Gastrocnemius medialis (tissue), 4 donors: ENCODE measurements around the gene INPP4B. TPM values are rescaled to one million over a fixed set of nuclear protein-coding genes. Genes with fewer than 3 reads are reported as not detected.

ENCODE experiments used
- ATAC-seq, 2 donors: fragments of 150-250 bp; one replicate each; pipeline ENCODE4 v1.9.1; 2016
- DNase-seq, 2 donors: peaks; one replicate each; pipeline ENCODE4 v3.0.0-alpha.2; 2019
- H3K27ac ChIP-seq, 4 donors: fragments of 200-600 bp; sonication (generic); 1 replicate in 1 of 4; 2 replicates in 3 of 4; pipeline ENCODE4 v1.5.1; 2016 to 2018; ENCODE audit warnings: mild to moderate bottlenecking in 2 of 4, moderate library complexity in 1 of 4
- H3K27me3 ChIP-seq, 3 donors: fragments of 200-600 bp; sonication (generic) in 2 of 3; 1 replicate in 1 of 3; 2 replicates in 2 of 3; pipeline versions ENCODE4 v1.5.1 to v1.6.0; 2016 to 2019; ENCODE audit warnings: mild to moderate bottlenecking in 1 of 3, moderate library complexity in 1 of 3
- H3K36me3 ChIP-seq, 2 donors: fragments of 200-600 bp; sonication (generic) in 1 of 2; one replicate each; pipeline ENCODE4 v1.5.1; 2017 to 2018
- H3K4me1 ChIP-seq, 2 donors: fragments of 200-600 bp; sonication (generic) in 1 of 2; one replicate each; pipeline ENCODE4 v1.5.1; 2016 to 2017; ENCODE audit warnings: mild to moderate bottlenecking in 2 of 2
- H3K4me3 ChIP-seq, 4 donors: fragments of 200-600 bp; sonication (generic) in 3 of 4; 1 replicate in 1 of 4; 2 replicates in 3 of 4; pipeline ENCODE4 v1.5.1; 2016 to 2019; ENCODE audit warnings: mild to moderate bottlenecking in 2 of 4
- H3K9me3 ChIP-seq, 3 donors: fragments of 200-600 bp; sonication (generic) in 2 of 3; 1 replicate in 1 of 3; 2 replicates in 2 of 3; pipeline ENCODE4 v1.5.1; 2016 to 2019
- CTCF ChIP-seq, 5 experiments: fragments of 450-650 bp in 3 of 5; fragments of 200-600 bp in 2 of 5; sonication (generic) in 2 of 5; IDR thresholded peaks in 4 of 5; conservative IDR thresholded peaks in 1 of 5; 1 replicate in 4 of 5; 2 replicates in 1 of 5; pipeline ENCODE4 v1.5.1; 2016 to 2019; ENCODE audit warnings: antibody characterized with exemption in 5 of 5, mild to moderate bottlenecking in 3 of 5, moderate library complexity in 3 of 5
- POLR2A ChIP-seq, 2 donors: fragments of 450-650 bp; IDR thresholded peaks; one replicate each; pipeline ENCODE4 v1.6.1; 2017; ENCODE audit warnings: antibody characterized with exemption in 2 of 2, mild to moderate bottlenecking in 2 of 2, moderate library complexity in 2 of 2
- in situ Hi-C, 4 donors: fragments of 200-750 bp; cut with MboI; loops; one replicate each; pipeline versions ENCODE4 v1.15.0 to v1.8.0; 2017; ENCODE audit warnings: low sequenced_read_pairs in 4 of 4
- intact Hi-C: fragments of 100-400 bp; cut with DNase I; formaldehyde crosslinking; loops from one replicate; pipeline ENCODE4 v1.15.1; 2023; ENCODE audit warnings: low total_unique reads
- total RNA-seq, 4 donors: library from RNA; depleted of rRNA; stranded (reverse); fragments of >200 nt; gene quantifications; one replicate each; pipeline versions ENCODE4 v1.1.0 to v1.2.3, GENCODE V29; 2016

INPP4B gene
- total RNA-seq, 4 donors from 2014 or later: 7.5 to 23.6 (median 9.1) TPM

GRCh38 chr4:142434519-142435224 lies 411.4 kb downstream of the INPP4B start:
- Histone ChIP-seq H3K36me3 (no peaks in the 10 kb centered on the region), H3K4me3 (no peak overlapping the region), H3K27me3 (no peaks in the 10 kb centered on the region), H3K4me1 (no peaks in the 10 kb centered on the region), H3K27ac (no peak overlapping the region), H3K9me3 (no peaks in the 10 kb centered on the region)
- intact Hi-C loops (no loop called here), in situ Hi-C loops (no loop called here)
- ATAC-seq: no peak
- no peak for TF ChIP-seq POLR2A (IDR thresholded peaks at IDR 0.05)
- TF ChIP-seq CTCF (IDR thresholded peaks at IDR 0.05 in 4 of 5, conservative IDR thresholded peaks at IDR 0.05 in 1 of 5): no peak
- DNase-seq: no peak

GRCh38 chr4:142428715-142429114 lies 417.4 kb downstream of the INPP4B start:
- H3K9me3 ChIP-seq: no peaks in the 10 kb centered on the region
- in situ Hi-C loops: no loop called here
- intact Hi-C loops: no loop called here
- no peak overlapping the region for H3K27ac ChIP-seq
- no peaks in the 10 kb centered on the region for H3K27me3 ChIP-seq
- ATAC-seq (no peak), DNase-seq (no peak)
- no peaks in the 10 kb centered on the region for H3K4me1 ChIP-seq
- TF ChIP-seq CTCF (IDR thresholded peaks at IDR 0.05 in 4 of 5, conservative IDR thresholded peaks at IDR 0.05 in 1 of 5): no peak
- TF ChIP-seq POLR2A (IDR thresholded peaks at IDR 0.05): no peak
- no peaks in the 10 kb centered on the region for H3K36me3 ChIP-seq
- no peak overlapping the region for H3K4me3 ChIP-seq

- H3K9me3 ChIP-seq: no peaks in the 10 kb centered on the region
- H3K36me3 ChIP-seq: no peaks in the 10 kb centered on the region
- H3K4me1 ChIP-seq: no peaks in the 10 kb centered on the region
- H3K27me3 ChIP-seq: no peaks in the 10 kb centered on the region
- ATAC-seq (no peak), DNase-seq (no peak)
- intact Hi-C loops (no loop called here), in situ Hi-C loops (no loop called here)
- no peak for TF ChIP-seq POLR2A (IDR thresholded peaks at IDR 0.05)
- no peak for TF ChIP-seq CTCF (IDR thresholded peaks at IDR 0.05 in 4 of 5, conservative IDR thresholded peaks at IDR 0.05 in 1 of 5)
- H3K27ac ChIP-seq: no peak overlapping the region
- no peak overlapping the region for H3K4me3 ChIP-seq
Observed at GRCh38 chr4:142427456-142427855, 418.6 kb downstream of the INPP4B start.

GRCh38 chr4:142423861-142424260 lies 422.2 kb downstream of the INPP4B start:
- no peak for ATAC-seq
- in situ Hi-C loops: no loop called here
- intact Hi-C loops: no loop called here

More at GRCh38 chr4:142423861-142424260, 422.2 kb downstream of the INPP4B start:
- Histone ChIP-seq H3K27ac (no peak overlapping the region), H3K36me3 (no peaks in the 10 kb centered on the region), H3K9me3 (no peaks in the 10 kb centered on the region), H3K4me3 (no peak overlapping the region), H3K4me1 (peaks cover 0 to under 1% of the 10 kb centered on the region in 2 donors), H3K27me3 (no peaks in the 10 kb centered on the region)
- no peak for DNase-seq
- TF ChIP-seq CTCF (IDR thresholded peaks at IDR 0.05 in 4 of 5, conservative IDR thresholded peaks at IDR 0.05 in 1 of 5) (no peak), POLR2A (IDR thresholded peaks at IDR 0.05) (no peak)
